ENCODE results near the gene FKBP5.
"Not testable (repeated sequence)": the region's sequence is repeated elsewhere in the genome, so short reads cannot be mapped to it uniquely, and the experiment has no call there.

FKBP5 gene

DNA sequence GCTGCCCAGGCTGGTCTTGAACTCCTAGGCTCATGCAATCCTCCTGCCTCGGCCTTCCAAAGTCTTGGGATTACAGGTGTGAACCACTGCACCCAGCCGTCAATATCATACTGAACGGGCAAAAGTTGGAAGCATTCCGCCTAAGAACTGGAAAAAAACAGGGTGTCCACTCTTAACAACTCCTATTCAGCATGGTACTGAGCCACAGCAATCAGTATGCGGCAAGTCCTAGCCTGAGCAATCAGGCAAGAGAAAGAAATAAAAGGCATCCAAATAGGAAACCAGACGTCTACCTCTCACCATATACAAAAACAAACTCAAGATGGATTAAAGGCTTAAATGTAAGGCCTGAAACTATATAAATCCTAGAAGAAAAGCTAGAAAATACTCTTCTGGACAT, 83.1 kb downstream of the FKBP5 start:
- no peak for DNase-seq

- no peak for DNase-seq
Observed at GRCh38 chr6:35603326-35604202, 85.2 kb downstream of the FKBP5 start.

GRCh38 chr6:35602133-35602946, 86.4 kb downstream of the FKBP5 start:
- no peak for DNase-seq

GRCh38 chr6:35601331-35602132, 87.2 kb downstream of the FKBP5 start:
- no peak for DNase-seq

DNA sequence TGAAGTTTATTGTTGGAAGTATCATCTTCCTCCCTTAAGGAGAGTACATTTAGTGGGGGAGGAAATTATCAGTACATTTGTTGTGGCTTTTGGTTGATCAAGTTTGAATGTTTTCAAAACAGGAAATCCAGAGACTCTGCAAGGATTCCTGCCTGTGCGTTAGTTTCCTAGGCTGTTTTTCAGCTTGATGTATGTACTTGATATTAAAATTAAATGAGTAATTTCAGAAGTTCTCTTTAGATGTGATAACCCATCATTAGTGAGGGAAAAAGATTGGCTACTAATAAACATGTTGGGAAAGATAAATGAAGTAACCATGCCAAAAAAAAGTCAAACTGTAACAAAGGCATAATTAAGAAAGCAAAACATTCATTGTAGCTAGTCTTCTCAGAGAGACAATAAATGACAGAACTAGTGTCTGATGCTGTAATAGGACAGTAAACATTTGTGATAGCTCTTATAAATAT, 88.0 kb downstream of the FKBP5 start:
- DNase-seq, result no peak

GRCh38 chr6:35599761-35600658, 88.7 kb downstream of the FKBP5 start:
- DNase-seq, result no peak

GRCh38 chr6:35598621-35599020, 90.1 kb downstream of the FKBP5 start:
- DNase-seq, result not testable (repeated sequence)

DNA sequence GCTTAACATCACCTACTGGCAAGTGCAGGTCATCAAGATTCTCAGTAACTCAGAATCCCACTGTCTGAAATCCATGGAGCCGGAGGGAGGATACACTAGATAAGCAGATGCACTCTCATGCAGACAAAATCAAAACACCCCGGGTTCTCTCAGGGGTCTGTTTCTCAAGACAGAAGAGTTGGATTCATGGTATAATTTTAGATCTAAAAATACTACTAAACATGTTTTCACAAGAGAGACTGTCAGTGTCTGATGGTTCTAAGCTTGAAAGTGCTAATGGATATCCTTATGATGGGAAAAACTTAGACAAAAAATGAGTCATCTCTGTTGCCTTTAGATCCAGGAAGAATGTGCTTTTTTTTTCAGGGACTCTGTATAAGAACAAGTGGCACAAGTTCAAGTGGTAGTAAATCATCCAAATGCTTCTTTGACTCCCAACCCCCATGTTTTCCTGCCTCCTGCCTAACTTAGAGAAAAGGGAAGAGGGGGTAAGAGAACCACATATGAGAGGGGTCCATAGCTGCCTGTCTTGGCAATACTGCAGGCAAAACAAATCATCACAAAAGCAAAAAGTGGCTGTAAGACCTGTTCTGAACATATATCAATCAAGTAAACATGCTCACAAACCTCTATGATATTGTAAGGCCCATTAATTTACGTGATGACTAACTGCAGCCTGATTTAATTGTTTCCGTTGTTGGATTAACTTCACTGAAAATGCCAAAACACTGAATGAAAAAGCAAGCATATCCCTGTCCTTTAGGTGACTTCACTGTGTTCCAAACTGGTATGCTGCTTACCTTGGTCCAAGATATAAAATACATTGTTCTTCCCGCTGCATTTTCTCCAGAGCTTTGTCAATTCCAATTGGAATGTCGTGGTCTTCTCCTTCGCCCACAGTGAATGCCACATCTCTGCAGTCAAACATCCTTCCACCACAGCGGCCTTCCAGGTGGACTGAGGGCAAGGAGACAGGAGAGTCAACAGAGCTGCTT, 92.0 kb downstream of the FKBP5 start:
- DNase-seq, result no peak

GRCh38 chr6:35594503-35595186, 94.1 kb downstream of the FKBP5 start:
- DNase-seq, result no peak

DNA sequence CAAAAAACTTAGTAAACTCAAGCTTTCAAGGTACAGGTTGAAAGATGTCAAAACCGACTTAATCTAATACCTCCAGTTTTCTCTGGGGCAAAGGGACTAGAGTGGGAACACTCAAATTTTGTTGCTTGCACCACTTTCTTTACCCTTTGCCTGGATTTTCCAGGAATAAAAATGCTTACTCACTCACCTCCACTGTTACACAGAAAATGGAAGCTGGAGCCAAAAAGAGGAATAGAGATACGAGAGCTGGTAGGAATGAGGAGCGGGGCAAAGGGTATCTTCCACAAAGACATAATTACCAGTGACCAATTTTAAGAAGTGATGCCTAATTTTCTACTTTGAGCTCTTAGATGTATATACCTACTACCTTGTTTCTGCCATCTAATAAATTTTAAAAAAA, 96.5 kb downstream of the FKBP5 start:
- no peak for DNase-seq

DNA sequence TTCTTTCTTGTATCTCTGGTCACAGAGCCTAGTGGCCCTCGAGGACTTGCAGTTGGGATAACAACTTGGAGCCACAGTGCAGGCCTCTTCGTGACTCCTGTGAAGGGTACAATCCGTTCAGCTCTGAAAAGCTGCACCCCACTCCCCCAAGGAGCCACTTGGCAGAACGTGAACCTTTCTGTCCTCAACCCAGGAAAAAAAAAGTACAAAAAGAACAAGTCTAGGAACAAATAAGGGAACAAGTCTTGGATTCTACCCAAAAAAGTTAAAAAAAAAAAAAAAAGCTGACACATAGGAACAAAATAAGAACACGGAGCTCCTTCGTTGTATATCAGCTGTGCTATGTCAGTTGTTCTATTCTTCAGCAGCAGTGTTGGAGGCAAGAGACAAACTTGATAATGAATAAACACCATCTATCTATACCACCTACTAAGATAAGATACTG, 98.1 kb downstream of the FKBP5 start:
- no peak for DNase-seq

DNA sequence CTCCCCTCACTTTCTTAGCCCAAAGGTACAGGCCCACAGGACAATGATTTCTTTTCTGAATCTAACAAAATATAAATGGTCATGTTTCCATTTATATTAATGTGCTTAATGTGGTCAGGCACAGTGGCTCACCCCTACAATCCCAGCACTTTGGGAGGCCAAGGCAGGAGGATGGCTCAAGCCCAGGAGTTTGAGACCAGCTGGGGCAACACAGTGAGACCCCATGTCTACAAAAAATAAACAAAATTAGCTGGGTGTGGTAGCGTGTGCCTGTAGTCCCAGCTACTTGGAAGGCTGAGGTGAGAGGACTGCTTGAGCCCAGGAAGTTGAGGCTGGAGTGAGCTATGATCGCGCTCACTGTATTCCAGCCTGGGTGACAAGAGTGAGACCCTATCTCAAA, 98.8 kb downstream of the FKBP5 start:
- DNase-seq, result no peak

DNA sequence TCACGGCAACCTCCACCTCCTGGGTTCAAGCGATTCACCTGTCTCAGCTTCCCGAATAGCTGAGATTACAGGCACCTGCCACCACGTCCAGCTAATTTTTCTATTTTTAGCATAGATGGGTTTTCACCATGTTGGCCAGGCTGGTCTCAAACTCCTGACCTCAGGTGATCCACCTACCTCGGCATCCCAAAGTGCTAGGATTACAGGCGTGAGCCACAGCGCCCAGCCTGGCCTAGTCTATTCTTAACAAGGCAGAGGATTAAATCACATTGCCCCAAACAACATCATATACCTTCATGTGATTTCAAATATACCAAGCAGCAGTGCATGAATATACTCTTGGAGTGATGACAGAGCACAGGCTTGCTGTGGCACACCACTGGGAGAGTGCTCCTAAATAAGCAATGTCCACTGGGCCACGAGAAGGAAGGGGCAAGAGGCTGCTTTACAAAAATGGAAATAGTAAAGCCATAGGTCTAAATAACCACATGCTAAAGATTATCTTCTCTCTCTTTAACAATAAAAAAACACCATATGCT, 99.4 kb downstream of the FKBP5 start:
- DNase-seq, result no peak

- no peak for DNase-seq
Observed at GRCh38 chr6:35587167-35587566, 101.5 kb downstream of the FKBP5 start.

- DNase-seq, result no peak
Observed at GRCh38 chr6:35586542-35586941, 102.2 kb downstream of the FKBP5 start.

DNA sequence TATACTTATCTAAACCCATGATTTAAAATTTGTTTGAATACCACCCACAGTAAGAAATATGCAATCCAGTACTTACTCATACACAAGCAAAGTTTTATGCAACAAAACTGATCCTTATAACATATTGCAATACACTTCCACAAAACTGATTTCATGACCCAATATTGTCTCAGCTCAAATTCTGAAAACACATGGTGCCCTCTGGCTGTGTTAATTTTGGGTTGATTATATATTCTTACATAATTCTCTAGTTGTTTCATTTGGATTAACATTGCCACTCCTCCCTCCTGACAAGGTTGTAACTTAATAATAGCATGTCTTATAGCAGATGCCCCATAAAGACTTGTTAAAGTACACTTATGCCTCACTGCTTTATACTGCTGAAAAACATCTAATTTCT, 103.1 kb downstream of the FKBP5 start:
- no peak for DNase-seq

GRCh38 chr6:35583893-35584688, 104.6 kb downstream of the FKBP5 start:
- DNase-seq, result peak; percentile 27 to 56

- DNase-seq, result no peak
Observed at GRCh38 chr6:35582315-35582714, 106.4 kb downstream of the FKBP5 start.

GRCh38 chr6:35581633-35582032, 107.1 kb downstream of the FKBP5 start:
- no peak for DNase-seq

Measured in NCI-H1930 (cell line).